Stimulated activated CD4-positive, alpha-beta T cell treated with anti-CD3 and anti-CD28 coated beads, TNF-alpha, amount 100 ng/mL, for 1 hour (primary cell): ENCODE measurements around the gene UGDH.
"Not testable (repeated sequence)": the region's sequence is repeated elsewhere in the genome, so short reads cannot be mapped to it uniquely, and the experiment has no call there.

Source experiments
- DNase-seq, 3 donors: peaks; one replicate each; pipeline ENCODE4 v3.0.0-alpha.2; 2020; ENCODE audit warnings: low read depth in 3 of 3, low spot score in 1 of 3

UGDH gene

DNA sequence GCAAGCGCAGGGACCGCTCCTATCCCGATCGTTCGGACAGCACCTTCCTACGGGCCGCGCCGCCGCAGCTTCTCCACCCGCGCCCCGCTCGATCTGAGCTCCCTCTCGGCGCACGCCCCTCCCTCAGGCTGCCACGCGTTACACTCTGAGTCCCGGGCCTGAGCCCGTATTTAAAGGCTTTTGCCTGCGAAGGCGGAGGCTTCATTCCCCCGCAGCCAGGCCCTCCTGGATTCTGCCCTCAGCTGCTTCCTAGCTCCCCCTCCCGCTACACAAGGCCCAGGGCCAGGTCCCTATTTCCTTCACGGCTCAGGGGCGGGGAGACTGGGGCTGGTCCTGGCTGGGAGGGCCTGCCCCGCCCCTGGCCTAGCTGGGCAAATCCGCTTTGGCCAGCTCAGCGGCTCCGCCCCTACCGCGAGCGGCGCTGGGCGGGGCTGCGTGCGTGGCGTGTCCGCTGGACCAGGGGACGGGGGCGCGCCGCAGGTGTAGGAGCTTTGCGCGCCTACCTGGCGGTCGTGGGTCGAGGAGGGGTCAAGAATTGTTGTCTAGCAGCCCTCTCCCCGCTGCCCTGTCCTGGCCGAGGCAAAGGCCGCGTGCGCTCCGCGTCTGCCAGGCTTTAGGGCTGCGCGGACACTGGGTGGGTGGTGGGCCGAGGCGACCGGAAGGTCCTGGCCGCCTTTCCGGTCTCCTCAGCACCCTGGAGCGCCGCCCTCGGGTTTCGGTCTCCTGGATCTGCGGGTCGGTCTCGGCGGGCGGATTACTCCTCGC lies at the start of gene UGDH:
UGDH (minus strand) TSS at position 144 of the 765 bp plus-strand sequence. CDS start 5,927 bp downstream, outside the sequence.
- peak; percentile 68 to 85 (median 80) for DNase-seq

DNA sequence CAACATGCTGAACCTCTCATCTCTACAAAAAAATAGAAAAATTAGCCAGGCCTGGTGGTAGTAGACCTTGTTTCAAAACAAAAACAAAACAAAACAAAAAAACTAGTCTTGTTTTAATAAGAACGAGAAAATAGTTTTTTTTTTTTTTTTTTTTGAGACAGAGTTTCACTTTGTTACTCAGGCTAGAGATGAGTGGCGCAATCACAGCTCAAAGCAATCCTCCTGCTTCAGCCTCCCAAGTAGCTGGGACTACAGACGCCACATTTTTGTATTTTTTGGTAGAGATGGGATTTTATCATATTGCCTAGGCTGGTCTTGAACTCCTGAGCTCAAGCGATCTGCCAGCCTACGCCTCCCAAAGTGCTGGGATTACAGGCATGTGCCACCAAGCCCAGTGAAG lies 47.7 kb upstream of the UGDH start:
- DNase-seq = no peak

DNA sequence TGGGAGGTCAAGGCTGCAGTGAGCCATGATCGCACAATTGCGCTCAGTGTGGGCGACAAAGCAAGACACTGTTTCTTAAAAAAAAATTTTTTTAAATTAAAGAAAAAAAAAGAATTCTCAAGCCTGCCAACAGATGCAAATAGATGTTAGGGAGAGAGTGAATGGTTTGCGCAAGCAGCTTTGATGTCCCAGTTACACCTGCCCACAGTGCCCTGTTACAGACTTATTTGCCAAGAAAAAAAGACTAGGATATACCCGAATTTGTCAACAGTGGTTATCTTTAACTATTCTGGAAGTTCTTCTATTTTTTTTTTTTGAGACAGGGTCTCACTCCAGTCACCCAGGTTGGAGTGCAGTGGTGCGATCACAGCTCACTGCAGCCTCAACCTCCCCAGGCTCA lies 44.3 kb upstream of the UGDH start:
- DNase-seq = no peak

GRCh38 chr4:39571054-39571453 lies 43.8 kb upstream of the UGDH start:
- DNase-seq = no peak

- DNase-seq = no peak
Measured at GRCh38 chr4:39569209-39569608, 42.0 kb upstream of the UGDH start.

GRCh38 chr4:39568805-39569204 lies 41.6 kb upstream of the UGDH start:
- DNase-seq = no peak

DNA sequence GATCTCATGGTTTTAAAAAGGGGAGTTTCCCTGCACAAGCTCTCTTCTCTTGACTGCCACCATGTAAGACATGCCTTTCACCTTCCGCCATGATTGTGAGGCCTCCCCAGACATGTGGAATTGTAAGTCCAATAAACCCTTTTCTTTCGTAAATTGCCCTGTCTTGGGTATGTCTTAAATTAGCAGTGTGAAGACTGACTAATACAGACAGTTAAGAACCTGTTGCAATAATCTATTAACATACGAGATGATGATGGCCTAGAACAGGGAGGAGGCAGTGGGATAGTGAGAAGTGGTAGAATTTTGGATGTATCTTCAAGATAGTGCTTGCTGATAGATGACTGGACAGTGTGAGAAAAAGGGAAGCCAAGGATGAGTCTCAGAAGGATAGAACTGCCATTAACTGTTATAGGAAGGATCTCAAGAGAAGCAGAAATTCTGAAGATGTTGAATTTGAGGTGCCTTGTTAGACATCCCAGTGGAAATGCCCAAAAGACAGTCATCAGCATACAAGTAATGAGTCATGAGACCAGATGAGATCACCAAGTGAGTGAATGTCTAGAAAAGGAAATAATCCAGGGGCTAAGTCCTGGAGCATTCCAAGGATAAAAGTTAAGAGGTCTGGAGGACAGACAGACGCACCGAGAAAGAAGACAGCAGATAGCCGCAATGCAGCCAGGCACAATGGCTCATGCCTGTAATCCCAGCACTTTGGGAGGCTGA lies 38.8 kb upstream of the UGDH start:
- no peak for DNase-seq

GRCh38 chr4:39563346-39563847 lies 36.2 kb upstream of the UGDH start:
- no peak for DNase-seq

GRCh38 chr4:39562792-39563191 lies 35.6 kb upstream of the UGDH start:
- no peak for DNase-seq

GRCh38 chr4:39559626-39560025 lies 32.4 kb upstream of the UGDH start:
- no peak for DNase-seq

GRCh38 chr4:39555472-39555871 lies 28.2 kb upstream of the UGDH start:
- DNase-seq = no peak

GRCh38 chr4:39548425-39549067 lies 21.3 kb upstream of the UGDH start:
- DNase-seq = no peak

DNA sequence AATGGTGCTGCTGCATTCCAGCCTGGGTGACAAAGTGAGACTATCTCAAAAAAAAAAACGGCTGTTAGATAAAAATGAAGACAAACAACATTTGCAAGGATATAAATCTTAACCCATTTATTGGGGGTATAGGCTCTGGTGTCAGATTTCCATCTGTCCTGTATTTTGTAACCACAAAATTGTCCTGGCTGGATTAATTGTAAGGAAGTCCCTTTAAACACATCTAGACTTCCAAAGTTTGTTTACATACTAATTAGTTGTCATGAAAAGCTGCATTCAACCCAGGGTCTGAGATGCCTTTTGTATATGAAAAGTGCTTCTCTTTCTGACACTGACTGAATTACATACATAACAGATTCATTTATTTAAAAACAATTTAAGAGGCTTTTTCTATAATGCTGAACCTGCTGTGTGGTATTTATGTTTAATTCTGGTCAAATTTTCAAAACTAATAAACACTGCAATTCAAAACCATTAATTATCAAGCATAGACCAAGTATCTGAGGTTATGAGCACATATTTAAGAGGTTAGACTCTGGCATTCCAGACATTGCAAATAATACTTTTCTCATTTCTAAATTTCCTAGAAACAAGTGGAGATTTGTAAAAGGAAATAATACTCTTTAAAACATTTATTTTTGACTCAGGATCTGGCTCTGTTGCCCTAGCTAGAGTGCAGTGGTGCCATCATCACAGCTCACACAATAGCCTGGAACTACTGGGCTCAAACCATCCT lies 17.5 kb upstream of the UGDH start:
- DNase-seq = no peak

- DNase-seq = not testable (repeated sequence)
Measured at GRCh38 chr4:39544080-39544479, 16.8 kb upstream of the UGDH start.

- no peak for DNase-seq
Measured at GRCh38 chr4:39543034-39543433, 15.8 kb upstream of the UGDH start.

GRCh38 chr4:39542611-39543012 lies 15.4 kb upstream of the UGDH start:
- DNase-seq = no peak

DNA sequence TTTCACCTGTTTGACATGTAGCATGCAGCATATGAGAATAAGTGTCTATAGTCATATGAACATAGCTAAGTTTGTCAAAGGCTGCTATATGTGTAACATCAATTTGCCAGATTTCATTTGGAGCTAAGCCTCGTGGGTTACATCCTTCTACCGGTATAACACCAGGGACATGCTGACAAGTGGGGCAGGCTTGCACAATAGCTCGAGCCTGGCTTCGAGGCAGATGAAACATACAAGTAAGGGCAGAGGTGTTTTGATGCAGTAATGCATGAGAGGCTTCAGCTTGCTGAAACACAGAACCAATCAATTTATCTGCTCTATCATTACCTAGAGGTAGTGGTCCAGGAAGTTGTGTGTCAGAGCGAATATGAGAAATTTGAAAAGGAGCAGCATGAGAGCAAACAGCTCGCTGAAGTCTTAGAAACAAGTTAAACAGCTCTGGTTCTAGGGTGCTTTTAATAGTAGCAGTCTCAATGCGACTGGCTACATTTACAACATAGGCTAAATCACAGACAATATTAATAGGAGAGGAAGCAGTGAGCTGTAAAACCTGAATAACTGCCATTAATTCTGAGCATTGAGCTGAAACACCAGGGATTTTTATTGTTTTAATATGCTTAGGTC lies 14.9 kb upstream of the UGDH start:
- no peak for DNase-seq

- DNase-seq = no peak
Measured at GRCh38 chr4:39539089-39539611, 11.9 kb upstream of the UGDH start.

- DNase-seq = no peak
Measured at GRCh38 chr4:39533541-39533940, 6.3 kb upstream of the UGDH start.

DNA sequence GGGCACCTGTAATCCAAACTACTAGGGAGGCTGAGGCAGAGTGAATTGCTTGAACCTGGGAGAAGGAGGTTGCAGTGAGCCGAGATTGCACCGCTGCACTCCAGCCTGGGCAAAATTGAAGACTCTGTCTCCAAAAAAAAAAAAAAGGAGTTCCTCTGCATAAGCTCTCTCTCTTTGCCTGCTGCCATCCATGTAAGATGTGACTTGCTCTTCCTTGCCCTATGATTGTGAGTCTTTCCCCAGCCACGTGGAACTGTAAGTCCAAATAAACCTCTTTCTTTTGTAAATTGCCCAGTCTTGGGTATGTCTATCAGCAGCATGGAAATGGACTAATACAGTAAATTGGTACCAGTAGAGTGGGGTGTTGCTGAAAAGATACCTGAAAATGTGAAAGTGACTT lies 5.0 kb upstream of the UGDH start:
- not testable (repeated sequence) for DNase-seq

DNA sequence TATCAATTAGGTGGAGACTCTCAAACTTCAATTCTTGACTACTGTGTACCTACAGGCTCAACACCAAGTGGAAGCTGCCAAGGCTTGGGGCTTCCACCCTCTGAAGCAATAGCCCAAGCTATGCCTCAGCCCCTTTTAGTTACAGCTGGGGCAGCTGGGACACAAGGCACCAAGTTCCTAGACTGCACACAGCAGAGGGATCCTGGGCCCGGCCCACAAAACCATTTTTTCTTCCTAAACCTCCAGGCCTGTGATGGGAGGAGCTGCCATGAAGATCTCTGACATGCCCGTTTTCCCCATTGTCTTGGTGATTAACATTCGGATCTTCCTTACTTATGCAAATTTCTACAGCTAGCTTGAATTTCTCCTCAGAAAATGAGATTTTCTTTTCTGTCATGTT lies 3.4 kb upstream of the UGDH start:
- no peak for DNase-seq
